Astrocyte of the cerebellum (primary cell): ENCODE results near the gene MSRB3.

Experiments used
- DNase-seq: peaks from one replicate; pipeline ENCODE4 v3.0.0-alpha.2; 2011; ENCODE audit warnings: low read depth
- H3K4me3 ChIP-seq: 2 replicates; pipeline ENCODE4 v1.5.1; 2011; ENCODE audit warnings: mild to moderate bottlenecking, low read depth, low read length, moderate library complexity
- in situ Hi-C: cut with HindIII; loops from 2 replicates; pipeline ENCODE4 v1.10.0; 2017; ENCODE audit warnings: low sequenced_read_pairs
- TF ChIP-seq, protein P1 (sequence below): IDR thresholded peaks from 2 replicates; pipeline ENCODE4 v1.5.1; 2012; ENCODE audit warnings: low read length, low read depth, moderate library complexity, mild to moderate bottlenecking; ENCODE audit errors: missing control alignments

Gene MSRB3

DNA sequence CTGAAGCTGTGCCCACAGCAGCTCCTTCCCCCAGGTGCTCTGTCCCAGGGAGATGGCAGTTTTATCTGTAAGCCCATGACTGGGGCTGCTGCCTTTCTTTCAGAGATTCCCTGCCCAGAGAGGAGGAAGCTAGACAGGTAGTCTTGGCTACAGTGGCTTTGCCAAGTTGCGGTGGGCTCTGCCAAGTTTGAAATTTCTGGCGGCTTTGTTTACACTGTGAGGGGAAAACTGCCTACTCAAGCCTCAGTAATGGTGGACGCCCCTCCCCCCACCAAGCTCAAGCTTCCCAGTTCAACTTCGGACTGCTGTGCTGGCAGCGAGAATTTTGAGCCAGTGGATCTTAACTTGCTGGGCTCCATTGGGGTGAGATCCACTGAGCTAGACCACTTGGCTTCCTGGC lies 124.7 kb downstream of the MSRB3 start:
- no peak overlapping the region for H3K4me3 ChIP-seq
- TF ChIP-seq, protein P1, sequence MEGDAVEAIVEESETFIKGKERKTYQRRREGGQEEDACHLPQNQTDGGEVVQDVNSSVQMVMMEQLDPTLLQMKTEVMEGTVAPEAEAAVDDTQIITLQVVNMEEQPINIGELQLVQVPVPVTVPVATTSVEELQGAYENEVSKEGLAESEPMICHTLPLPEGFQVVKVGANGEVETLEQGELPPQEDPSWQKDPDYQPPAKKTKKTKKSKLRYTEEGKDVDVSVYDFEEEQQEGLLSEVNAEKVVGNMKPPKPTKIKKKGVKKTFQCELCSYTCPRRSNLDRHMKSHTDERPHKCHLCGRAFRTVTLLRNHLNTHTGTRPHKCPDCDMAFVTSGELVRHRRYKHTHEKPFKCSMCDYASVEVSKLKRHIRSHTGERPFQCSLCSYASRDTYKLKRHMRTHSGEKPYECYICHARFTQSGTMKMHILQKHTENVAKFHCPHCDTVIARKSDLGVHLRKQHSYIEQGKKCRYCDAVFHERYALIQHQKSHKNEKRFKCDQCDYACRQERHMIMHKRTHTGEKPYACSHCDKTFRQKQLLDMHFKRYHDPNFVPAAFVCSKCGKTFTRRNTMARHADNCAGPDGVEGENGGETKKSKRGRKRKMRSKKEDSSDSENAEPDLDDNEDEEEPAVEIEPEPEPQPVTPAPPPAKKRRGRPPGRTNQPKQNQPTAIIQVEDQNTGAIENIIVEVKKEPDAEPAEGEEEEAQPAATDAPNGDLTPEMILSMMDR, result no peak
- in situ Hi-C loops, result no loop called here
- no peak for DNase-seq

DNA sequence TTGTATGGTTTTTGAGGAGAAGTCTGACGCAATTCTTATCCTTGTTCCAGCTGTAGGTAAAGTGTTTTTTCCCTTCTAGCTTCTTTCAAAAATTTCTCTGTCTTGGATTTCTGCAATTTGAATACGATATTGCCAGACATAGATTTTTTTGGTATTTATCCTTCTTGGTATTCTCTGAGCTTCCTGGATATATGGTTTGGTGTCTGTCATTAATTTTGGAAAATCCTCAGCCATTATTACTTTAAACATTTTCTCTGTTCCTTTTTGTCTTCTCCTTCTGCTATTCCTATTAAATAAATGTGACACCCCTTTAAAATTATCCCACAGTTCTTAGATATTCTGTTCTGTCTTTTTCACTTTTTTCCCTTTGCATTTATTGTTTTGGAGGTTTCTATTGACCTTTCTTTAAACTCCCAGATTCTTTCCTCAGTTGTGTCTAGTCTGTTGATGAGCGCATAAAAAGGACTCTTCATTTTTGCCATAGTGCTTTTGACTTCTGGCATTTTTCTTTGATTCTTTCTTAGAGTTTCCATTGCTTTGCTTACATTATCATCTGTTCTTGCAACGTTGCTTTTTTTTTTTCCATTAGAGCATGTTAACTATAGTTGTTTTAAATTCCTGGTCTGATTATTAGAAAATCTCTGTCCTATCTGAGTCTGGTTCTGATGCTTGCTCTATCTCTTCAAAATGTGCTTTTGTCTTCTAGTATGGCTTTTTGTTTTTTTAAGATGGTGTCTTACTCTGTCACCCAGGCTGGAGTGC lies 129.1 kb downstream of the MSRB3 start:
- in situ Hi-C loops, result no loop called here
- no peak for DNase-seq
- H3K4me3 ChIP-seq, result no peak overlapping the region
- TF ChIP-seq, protein P1, result no peak

DNA sequence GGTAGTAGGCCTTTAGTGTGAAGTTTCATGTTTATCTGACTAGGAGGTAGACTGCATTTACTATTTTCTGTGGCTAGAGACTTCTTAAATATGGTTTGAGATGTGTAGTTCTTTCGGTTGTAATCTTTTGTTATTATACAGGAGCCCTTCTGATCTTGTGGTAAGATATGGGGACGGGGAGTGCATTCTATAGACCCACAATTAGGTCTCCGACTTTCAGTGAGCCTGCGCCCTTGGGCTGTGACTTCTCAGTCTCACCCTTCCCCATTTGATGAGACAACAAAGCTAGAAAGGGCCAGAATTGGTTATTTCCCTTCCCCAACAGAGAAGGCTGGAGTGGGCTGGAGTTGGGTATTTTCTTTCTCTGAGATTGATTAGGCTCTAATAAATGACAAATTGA lies 130.0 kb downstream of the MSRB3 start:
- no peak for DNase-seq
- H3K4me3 ChIP-seq, result no peak overlapping the region
- in situ Hi-C loops, result no loop called here
- TF ChIP-seq, protein P1, result no peak

DNA sequence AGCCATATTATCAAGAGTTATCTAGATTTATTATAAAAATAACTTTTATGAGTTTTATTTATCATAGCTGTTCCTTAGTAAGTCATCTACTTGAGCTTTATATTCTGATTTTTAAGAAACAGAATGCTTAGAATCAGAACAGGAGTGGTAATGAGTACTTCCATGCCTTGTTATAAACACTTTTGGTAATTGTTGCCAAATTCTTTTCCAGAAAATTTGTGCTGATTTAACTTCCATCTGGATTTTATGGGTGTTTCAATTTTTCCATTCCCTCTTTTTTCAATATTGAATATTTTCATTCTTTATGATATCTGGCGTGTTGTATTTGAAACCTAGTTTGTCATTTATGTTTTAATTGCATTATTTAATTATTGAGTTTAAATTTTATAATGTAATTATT lies 131.2 kb downstream of the MSRB3 start:
- in situ Hi-C loops, result no loop called here
- TF ChIP-seq, protein P1, result no peak
- no peak for DNase-seq
- no peak overlapping the region for H3K4me3 ChIP-seq

DNA sequence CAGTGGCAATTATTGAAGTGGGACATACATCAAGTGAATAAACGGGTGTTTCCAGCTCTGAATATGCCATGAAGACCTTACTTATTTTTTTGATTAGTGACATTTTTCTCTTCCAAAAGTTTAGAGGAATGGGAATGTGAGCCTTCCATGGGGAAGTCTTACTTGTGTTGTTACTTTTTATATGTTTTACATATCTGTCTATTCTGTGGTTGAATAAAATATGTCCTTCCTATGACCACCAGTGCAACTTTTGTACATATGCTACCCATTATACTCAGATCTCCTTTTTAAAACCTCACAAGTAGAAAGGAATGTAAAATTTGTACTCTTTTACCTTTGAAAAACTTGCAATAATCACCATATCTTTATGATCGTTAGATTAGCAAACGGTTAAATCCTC lies 132.7 kb downstream of the MSRB3 start:
- H3K4me3 ChIP-seq, result no peak overlapping the region
- in situ Hi-C loops, result no loop called here
- TF ChIP-seq, protein P1, result no peak
- DNase-seq, result no peak

DNA sequence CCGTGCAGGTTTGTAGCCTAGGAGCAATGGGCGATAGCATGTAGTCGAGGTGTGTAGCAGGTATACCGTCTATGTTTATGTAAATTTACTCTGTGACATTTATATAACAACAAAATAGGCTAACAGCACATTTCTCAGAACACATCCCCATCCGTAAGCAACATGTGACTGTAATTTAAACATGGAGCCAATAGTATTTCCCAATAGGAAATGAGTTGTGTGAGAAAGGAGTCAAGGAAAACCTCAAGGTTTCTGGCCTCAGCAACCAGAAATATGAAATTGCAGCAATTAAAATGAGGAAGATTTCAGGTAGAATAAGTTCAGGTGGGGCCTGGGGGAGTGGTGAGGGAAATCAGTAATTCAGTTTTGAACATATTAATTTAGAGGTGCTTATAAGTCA lies 136.0 kb downstream of the MSRB3 start:
- H3K4me3 ChIP-seq, result no peak overlapping the region
- no peak for DNase-seq
- TF ChIP-seq, protein P1, result no peak
- in situ Hi-C loops, result no loop called here
